ENCODE measurements around the gene WDR82. TPM values are rescaled to one million over a fixed set of nuclear protein-coding genes. Genes with fewer than 3 reads are reported as not detected.

WDR82 gene
- total and polyA plus RNA-seq, 2 of the 8 experiments (the other 6 are each of a cell fraction or from before 2014, with no cell fraction given): 33.5 to 82.7 TPM

DNA sequence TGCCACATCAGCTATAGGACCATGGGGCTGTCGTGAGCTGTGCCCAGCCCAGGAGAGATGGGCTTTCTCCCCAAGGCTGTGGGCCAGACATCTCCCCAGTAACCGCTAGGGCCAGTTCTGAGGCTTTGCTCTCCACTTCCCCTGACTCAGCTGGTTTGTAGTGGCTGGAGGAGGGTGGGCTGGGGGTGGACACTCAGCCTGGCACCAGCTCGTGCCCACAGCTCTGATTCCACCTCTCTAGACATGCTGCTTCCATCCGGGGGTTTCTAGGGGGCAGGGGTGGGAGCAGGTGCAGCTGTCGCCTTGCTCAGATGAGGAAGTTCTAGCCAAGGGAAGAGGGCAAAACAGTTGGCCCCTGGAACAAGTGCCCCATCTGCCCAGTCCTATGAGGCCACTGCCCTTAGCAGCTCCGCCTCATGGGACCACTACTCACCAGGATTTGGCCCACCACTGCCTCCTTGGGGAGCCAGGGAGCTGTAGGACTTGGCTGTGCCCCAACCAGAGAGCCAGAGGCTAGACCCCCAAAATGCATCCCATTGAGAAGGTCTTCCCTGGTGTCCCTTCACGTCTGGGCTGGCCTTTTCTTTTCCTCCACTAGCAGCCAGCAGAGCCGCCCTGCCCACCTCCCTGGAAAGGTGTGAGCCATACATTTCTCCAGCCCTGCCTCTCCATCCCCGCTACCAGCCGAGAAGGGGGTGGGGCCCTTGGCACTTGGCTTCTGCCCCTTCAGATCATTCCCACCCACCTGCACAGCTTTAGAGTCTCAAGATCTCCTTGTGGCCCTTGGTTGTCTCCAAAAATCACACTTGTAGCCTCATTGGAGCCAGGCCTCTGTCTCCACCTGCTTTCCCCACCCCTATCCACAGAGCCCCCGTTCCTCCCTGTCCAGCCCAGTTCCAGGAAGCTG lies 19.0 kb upstream of the WDR82 start:
- Histone ChIP-seq H2BK120ac (replicated peaks; ENCODE audit: low read depth, low read length) (no peak overlapping the region), H3K79me1 (ENCODE audit: low read depth, low read length) (no peaks in the 10 kb centered on the region), H3K27ac (ENCODE audit: low read depth, low read length) (no peak overlapping the region), H2AK5ac (ENCODE audit: low read depth, low read length) (peak overlapping the region; percentile 65; the same call in 1 of the 2 replicates), H3K27me3 (replicated peaks in 1 of 4; ENCODE audit: control insufficient read depth in 3 of 4, extremely low read depth in 1 of 4, insufficient read depth in 3 of 4, low read length in 3 of 4) (peaks cover 0 to 8% (median 2%) of the 10 kb centered on the region in 4 experiments; a peak in 3 of 7 replicates), H4K5ac (ENCODE audit: insufficient read length, low read depth, low read length) (no peak overlapping the region), H3K23ac (ENCODE audit: insufficient read length) (no peak overlapping the region), H3K9ac (replicated peaks in 1 of 4; ENCODE audit: extremely low read depth in 1 of 4, low read depth in 3 of 4, low read length in 3 of 4) (no peak overlapping the region), H2BK15ac (ENCODE audit: low read length) (no peak overlapping the region), H3K56ac (replicated peaks; ENCODE audit: insufficient read length, low read depth, low read length) (no peak overlapping the region), H3K4me3 (ENCODE audit: extremely low read depth in 1 of 4, insufficient read depth in 2 of 4, low read depth in 3 of 4, low read length in 4 of 4) (0 out of 8 replicates have a peak overlapping the region, but pooled peaks of 1 of the 4 experiments have one; percentile 57), H3K79me2 (ENCODE audit: control insufficient read depth in 1 of 2, insufficient read depth in 2 of 2, low read length in 2 of 2) (no peaks in the 10 kb centered on the region), H3K4me1 (replicated peaks in 1 of 4; ENCODE audit: control insufficient read depth in 3 of 4, insufficient read depth in 4 of 4, low read length in 3 of 4) (peaks cover 0 to 26% (median 20%) of the 10 kb centered on the region in 4 experiments; a peak in 6 of 7 replicates), H3K14ac (ENCODE audit: insufficient read length) (no peak overlapping the region), H2AFZ (ENCODE audit: low read length) (no peak overlapping the region), H4K8ac (ENCODE audit: extremely low read depth, insufficient read depth, low read length) (no peak overlapping the region), H2BK20ac (ENCODE audit: low read length) (no peak overlapping the region), H4K20me1 (replicated peaks in 1 of 2; ENCODE audit: control insufficient read depth in 1 of 2, insufficient read depth in 2 of 2, low read length in 2 of 2) (no peaks in the 10 kb centered on the region), H3K18ac (ENCODE audit: extremely low read depth, low read length) (no peak overlapping the region), H3K23me2 (ENCODE audit: low read depth, low read length) (peaks cover 16% of the 10 kb centered on the region), H3K4me2 (ENCODE audit: insufficient read depth in 1 of 2, low read depth in 2 of 2, low read length in 2 of 2) (peak overlapping the region; percentile 70 to 90; a peak in 3 of 4 replicates), H3K9me3 (ENCODE audit: insufficient read depth in 2 of 2, low read depth in 1 of 2, low read length in 1 of 2) (no peaks in the 10 kb centered on the region), H2BK12ac (ENCODE audit: low read depth, low read length) (peak overlapping the region; percentile 60; the same call in 1 of the 2 replicates), H2BK5ac (ENCODE audit: low read depth, low read length) (no peak overlapping the region; the same call in 1 of the 2 replicates), H3K4ac (replicated peaks; ENCODE audit: insufficient read length, low read depth, low read length) (no peak overlapping the region), H4K91ac (replicated peaks; ENCODE audit: insufficient read length, low read length) (no peak overlapping the region), H3K36me3 (ENCODE audit: control insufficient read depth in 2 of 4, insufficient read depth in 4 of 4, low read length in 3 of 4) (no peaks in the 10 kb centered on the region)
- no peak for DNase-seq (ENCODE audit: low read depth in 1 of 2, low spot score in 2 of 2)
- 85% methylated on average over 10 of the region's 11 CpGs; no CpG with 5 or more reads in 1 of the 2 experiments for WGBS, 2 experiments (ENCODE audit: extremely low coverage in 1 of 2, insufficient coverage in 1 of 2, insufficient read length in 1 of 2, insufficient replicate concordance in 2 of 2, low coverage in 1 of 2, low lambda C conversion rate in 2 of 2, missing lambda C conversion rate in 1 of 2)
- TF ChIP-seq TEAD4 (IDR thresholded peaks at IDR 0.05; ENCODE audit: low read depth, low read length): no peak
- no peak for TF ChIP-seq SUZ12 (IDR thresholded peaks at IDR 0.05; ENCODE audit: low read length)
- no peak for TF ChIP-seq NRF1 (IDR thresholded peaks at IDR 0.05; ENCODE audit: low read depth, low read length)
- TF ChIP-seq EGR1 (IDR thresholded peaks at IDR 0.05; ENCODE audit: borderline replicate concordance, low read depth, low read length): no peak
- CTCF ChIA-PET (ENCODE audit: partially characterized antibody): interaction anchor here (0.9 to 15.3 kb wide), 23 partner anchors 7 to 292 kb away, joined by 3 to 198 read pairs (median 5); partner anchors contain the start of genes DNAH1, GLYCTK and WDR82
- FAIRE-seq: no peak
- POLR2A ChIA-PET (ENCODE audit: partially characterized antibody): interaction anchor here (0.7 to 6.0 kb wide), 13 partner anchors 9 to 156 kb away, joined by 3 to 39 read pairs (median 4); partner anchors contain the start of genes GLYCTK, TNNC1 and WDR82
